Epithelial cell of proximal tubule (primary cell): ENCODE data around the gene HTR2A. TPM values are rescaled to one million over a fixed set of nuclear protein-coding genes. Genes with fewer than 3 reads are reported as not detected.

Source experiments
- DNase-seq: peaks from one replicate; pipeline ENCODE4 v3.0.0-alpha.2; 2011; ENCODE audit warnings: low read depth
- H3K4me3 ChIP-seq: 2 replicates; pipeline ENCODE4 v1.5.1; 2011; ENCODE audit warnings: low read depth, mild to moderate bottlenecking, low read length
- CTCF ChIP-seq: conservative IDR thresholded peaks from 2 replicates; pipeline ENCODE4 v1.5.1; 2012; ENCODE audit warnings: low read depth, mild to moderate bottlenecking, low read length
- total RNA-seq: library from RNA; depleted of rRNA; stranded (reverse); fragments of >200 nt; gene quantifications from 2 replicates; pipeline ENCODE4 v1.2.3, GENCODE V29; 2015

The HTR2A gene
- total RNA-seq, 1 donor from 2014 or later, result not detected

- peak; percentile 6 for TF ChIP-seq CTCF
- DNase-seq, result peak; percentile 89
Observed at GRCh38 chr13:46804391-46804815, 92.5 kb downstream of the HTR2A start.

GRCh38 chr13:46803586-46803985 is 93.3 kb downstream of the HTR2A start:
- no peak for TF ChIP-seq CTCF
- DNase-seq, result no peak
- no peak overlapping the region for H3K4me3 ChIP-seq

More at GRCh38 chr13:46804391-46804815, 92.5 kb downstream of the HTR2A start:
- H3K4me3 ChIP-seq, result no peak overlapping the region

GRCh38 chr13:46801858-46802257 is 95.0 kb downstream of the HTR2A start:
- no peak for DNase-seq
- H3K4me3 ChIP-seq, result no peak overlapping the region
- TF ChIP-seq CTCF, result no peak

GRCh38 chr13:46799139-46799538 is 97.7 kb downstream of the HTR2A start:
- no peak for DNase-seq
- TF ChIP-seq CTCF, result no peak
- H3K4me3 ChIP-seq, result no peak overlapping the region

GRCh38 chr13:46797501-46798237 is 99.2 kb downstream of the HTR2A start:
- peak; percentile 56 for DNase-seq
- TF ChIP-seq CTCF, result no peak
- peak overlapping the region; percentile 81 for H3K4me3 ChIP-seq

- TF ChIP-seq CTCF, result no peak
- DNase-seq, result peak; percentile 37
- H3K4me3 ChIP-seq, result peak within 1 kb of the TSS; percentile 81
Observed at GRCh38 chr13:46796515-46797474, 100.1 kb downstream of the HTR2A start, which contains the start of gene ESD. Gene ESD (minus strand): TSS chr13:46797161. CDS start chr13:46791413, 5,748 bp downstream.
